OCI-LY1 (cell line): ENCODE measurements around the gene DAPK2.

Experiments used
- EZH2 ChIP-seq: fragments of 200-600 bp; sonication (generic), shearing (Covaris generic); IDR thresholded peaks from 2 replicates; pipeline ENCODE4 v1.8.0; 2017; ENCODE audit warnings: borderline replicate concordance, mixed run types, mild to moderate bottlenecking, antibody characterized with exemption, low read length, moderate library complexity, mixed read lengths
- TF ChIP-seq, protein P1 (sequence below): fragments of 200-600 bp; sonication (generic), shearing (Covaris generic); IDR thresholded peaks from 2 replicates; pipeline ENCODE4 v1.5.1; 2017; ENCODE audit warnings: mild to moderate bottlenecking, antibody characterized with exemption, low read length, moderate library complexity, mixed read lengths

DNA sequence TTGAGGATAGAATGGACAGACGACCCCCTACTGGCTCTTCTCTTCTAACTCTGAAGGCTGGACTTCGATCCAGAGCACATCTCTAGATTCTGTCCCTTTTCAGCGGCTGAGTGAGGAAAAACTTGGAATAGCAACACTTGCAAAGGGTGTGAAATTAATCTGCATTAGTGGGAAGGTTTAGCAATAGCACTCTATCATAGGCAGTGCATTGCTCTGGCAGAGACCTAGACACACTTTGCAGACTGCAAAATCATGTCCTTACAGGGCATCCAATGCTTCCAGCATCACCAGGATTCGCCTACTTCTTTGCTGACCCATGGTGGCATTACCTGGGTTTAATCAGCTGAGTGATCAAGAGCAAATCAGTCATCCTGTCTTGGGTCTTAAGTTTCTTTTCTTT lies 43.1 kb downstream of the DAPK2 start:
- TF ChIP-seq, protein P1, sequence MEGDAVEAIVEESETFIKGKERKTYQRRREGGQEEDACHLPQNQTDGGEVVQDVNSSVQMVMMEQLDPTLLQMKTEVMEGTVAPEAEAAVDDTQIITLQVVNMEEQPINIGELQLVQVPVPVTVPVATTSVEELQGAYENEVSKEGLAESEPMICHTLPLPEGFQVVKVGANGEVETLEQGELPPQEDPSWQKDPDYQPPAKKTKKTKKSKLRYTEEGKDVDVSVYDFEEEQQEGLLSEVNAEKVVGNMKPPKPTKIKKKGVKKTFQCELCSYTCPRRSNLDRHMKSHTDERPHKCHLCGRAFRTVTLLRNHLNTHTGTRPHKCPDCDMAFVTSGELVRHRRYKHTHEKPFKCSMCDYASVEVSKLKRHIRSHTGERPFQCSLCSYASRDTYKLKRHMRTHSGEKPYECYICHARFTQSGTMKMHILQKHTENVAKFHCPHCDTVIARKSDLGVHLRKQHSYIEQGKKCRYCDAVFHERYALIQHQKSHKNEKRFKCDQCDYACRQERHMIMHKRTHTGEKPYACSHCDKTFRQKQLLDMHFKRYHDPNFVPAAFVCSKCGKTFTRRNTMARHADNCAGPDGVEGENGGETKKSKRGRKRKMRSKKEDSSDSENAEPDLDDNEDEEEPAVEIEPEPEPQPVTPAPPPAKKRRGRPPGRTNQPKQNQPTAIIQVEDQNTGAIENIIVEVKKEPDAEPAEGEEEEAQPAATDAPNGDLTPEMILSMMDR = no peak
- no peak for TF ChIP-seq EZH2
